Measurements from ENCODE around the gene ATP6V1D.

DNA sequence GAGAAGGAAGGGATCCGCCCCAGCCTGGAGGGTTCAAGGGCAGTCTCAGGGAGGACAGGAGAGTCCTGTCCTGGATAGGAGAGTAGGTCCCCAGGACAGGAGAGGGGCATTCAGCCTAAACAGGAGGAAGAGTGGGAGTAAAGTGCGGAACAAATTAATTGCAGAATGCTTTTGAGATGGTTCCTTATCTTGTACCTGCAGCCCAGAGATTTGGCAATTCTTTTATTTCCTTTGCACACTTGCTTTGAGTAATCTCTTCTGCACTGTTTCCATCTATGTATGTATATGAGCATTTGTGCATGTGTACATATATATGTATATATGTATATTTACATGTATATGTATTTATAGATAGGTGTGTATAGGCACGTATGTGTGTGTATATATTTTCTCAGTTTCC is 29.7 kb upstream of the ATP6V1D start:
- TF ChIP-seq, protein P1, sequence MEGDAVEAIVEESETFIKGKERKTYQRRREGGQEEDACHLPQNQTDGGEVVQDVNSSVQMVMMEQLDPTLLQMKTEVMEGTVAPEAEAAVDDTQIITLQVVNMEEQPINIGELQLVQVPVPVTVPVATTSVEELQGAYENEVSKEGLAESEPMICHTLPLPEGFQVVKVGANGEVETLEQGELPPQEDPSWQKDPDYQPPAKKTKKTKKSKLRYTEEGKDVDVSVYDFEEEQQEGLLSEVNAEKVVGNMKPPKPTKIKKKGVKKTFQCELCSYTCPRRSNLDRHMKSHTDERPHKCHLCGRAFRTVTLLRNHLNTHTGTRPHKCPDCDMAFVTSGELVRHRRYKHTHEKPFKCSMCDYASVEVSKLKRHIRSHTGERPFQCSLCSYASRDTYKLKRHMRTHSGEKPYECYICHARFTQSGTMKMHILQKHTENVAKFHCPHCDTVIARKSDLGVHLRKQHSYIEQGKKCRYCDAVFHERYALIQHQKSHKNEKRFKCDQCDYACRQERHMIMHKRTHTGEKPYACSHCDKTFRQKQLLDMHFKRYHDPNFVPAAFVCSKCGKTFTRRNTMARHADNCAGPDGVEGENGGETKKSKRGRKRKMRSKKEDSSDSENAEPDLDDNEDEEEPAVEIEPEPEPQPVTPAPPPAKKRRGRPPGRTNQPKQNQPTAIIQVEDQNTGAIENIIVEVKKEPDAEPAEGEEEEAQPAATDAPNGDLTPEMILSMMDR (conservative IDR thresholded peaks at IDR 0.05; ENCODE audit: low read length): no peak
- TF ChIP-seq EZH2phosphoT487 (IDR thresholded peaks at IDR 0.05; ENCODE audit: borderline replicate concordance): no peak

Data from Loucy (cell line).